Stomach smooth muscle (tissue), 2 donors: Measurements from ENCODE around the gene TMEM54.
"Not testable (repeated sequence)": the region's sequence is repeated elsewhere in the genome, so short reads cannot be mapped to it uniquely, and the experiment has no call there.

ENCODE experiments used
- H3K27ac ChIP-seq: one replicate; pipeline ENCODE4 v1.7.0; 2013; ENCODE audit warnings: mild to moderate bottlenecking, low read length, inconsistent platforms
- H3K27me3 ChIP-seq, 2 donors: one replicate each; pipeline ENCODE4 v1.7.0; 2013; ENCODE audit warnings: low read length in 2 of 2; ENCODE audit not compliant: insufficient read depth in 2 of 2, control insufficient read depth in 1 of 2
- H3K36me3 ChIP-seq, 2 donors: one replicate each; pipeline ENCODE4 v1.7.0; 2013; ENCODE audit warnings: low read length in 2 of 2; ENCODE audit not compliant: control insufficient read depth in 2 of 2, insufficient read depth in 2 of 2
- H3K4me1 ChIP-seq: one replicate; pipeline ENCODE4 v1.7.0; 2013; ENCODE audit warnings: low read length; ENCODE audit not compliant: control insufficient read depth, insufficient read depth
- H3K4me3 ChIP-seq, 2 donors: one replicate each; pipeline ENCODE4 v1.7.0; 2013; ENCODE audit warnings: low read length in 2 of 2
- H3K9ac ChIP-seq, 2 donors: one replicate each; pipeline ENCODE4 v1.7.0; 2013; ENCODE audit warnings: low read length in 2 of 2, mild to moderate bottlenecking in 1 of 2
- H3K9me3 ChIP-seq, 2 donors: one replicate each; pipeline ENCODE4 v1.7.0; 2013; ENCODE audit warnings: low read length in 2 of 2; ENCODE audit not compliant: control insufficient read depth in 2 of 2
- donor health status: healthy.
- donor health status: Pancreatic carcinoma.

The TMEM54 gene

GRCh38 chr1:32919811-32920733 is 18.9 kb upstream of the TMEM54 start:
- no peak overlapping the region for H3K27ac ChIP-seq
- no peak overlapping the region for H3K9ac ChIP-seq
- peaks cover 6% of the 10 kb centered on the region for H3K4me1 ChIP-seq
- peaks cover 4 to 17% of the 10 kb centered on the region in 2 donors for H3K27me3 ChIP-seq
- H3K9me3 ChIP-seq = no peaks in the 10 kb centered on the region
- no peaks in the 10 kb centered on the region for H3K36me3 ChIP-seq
- no peak overlapping the region for H3K4me3 ChIP-seq

GRCh38 chr1:32918179-32918578 is 17.0 kb upstream of the TMEM54 start:
- H3K4me3 ChIP-seq = no peak overlapping the region

DNA sequence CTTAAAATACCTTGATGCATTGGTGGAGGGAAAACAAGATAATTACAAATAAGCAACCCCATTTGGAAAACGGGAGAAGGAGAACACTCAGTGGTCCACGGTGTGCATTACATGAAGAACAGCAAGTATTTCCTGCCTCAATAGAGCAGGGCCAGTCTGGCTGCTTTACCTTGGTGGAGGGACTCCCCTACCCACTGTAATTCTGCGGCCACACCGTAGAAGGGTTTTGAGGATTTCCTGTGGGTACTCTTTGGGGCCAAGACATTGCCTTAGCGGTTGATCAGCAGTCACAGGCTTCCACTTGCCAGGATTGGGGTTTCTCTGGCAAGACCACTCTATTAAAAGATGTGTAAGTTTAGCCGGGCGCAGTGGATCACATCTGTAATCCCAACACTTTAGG is 16.3 kb upstream of the TMEM54 start:
- H3K27ac ChIP-seq = no peak overlapping the region
- no peak overlapping the region for H3K9ac ChIP-seq
- H3K4me1 ChIP-seq = peaks cover 2% of the 10 kb centered on the region
- no peak overlapping the region for H3K4me3 ChIP-seq
- no peaks in the 10 kb centered on the region for H3K9me3 ChIP-seq
- peaks cover 3 to 7% of the 10 kb centered on the region in 2 donors for H3K27me3 ChIP-seq
- no peaks in the 10 kb centered on the region for H3K36me3 ChIP-seq

More at GRCh38 chr1:32918179-32918578, 17.0 kb upstream of the TMEM54 start:
- no peaks in the 10 kb centered on the region for H3K36me3 ChIP-seq
- no peak overlapping the region for H3K9ac ChIP-seq
- no peak overlapping the region for H3K27ac ChIP-seq
- H3K27me3 ChIP-seq = peaks cover 4 to 12% of the 10 kb centered on the region in 2 donors
- H3K9me3 ChIP-seq = no peaks in the 10 kb centered on the region
- H3K4me1 ChIP-seq = peaks cover 2% of the 10 kb centered on the region

DNA sequence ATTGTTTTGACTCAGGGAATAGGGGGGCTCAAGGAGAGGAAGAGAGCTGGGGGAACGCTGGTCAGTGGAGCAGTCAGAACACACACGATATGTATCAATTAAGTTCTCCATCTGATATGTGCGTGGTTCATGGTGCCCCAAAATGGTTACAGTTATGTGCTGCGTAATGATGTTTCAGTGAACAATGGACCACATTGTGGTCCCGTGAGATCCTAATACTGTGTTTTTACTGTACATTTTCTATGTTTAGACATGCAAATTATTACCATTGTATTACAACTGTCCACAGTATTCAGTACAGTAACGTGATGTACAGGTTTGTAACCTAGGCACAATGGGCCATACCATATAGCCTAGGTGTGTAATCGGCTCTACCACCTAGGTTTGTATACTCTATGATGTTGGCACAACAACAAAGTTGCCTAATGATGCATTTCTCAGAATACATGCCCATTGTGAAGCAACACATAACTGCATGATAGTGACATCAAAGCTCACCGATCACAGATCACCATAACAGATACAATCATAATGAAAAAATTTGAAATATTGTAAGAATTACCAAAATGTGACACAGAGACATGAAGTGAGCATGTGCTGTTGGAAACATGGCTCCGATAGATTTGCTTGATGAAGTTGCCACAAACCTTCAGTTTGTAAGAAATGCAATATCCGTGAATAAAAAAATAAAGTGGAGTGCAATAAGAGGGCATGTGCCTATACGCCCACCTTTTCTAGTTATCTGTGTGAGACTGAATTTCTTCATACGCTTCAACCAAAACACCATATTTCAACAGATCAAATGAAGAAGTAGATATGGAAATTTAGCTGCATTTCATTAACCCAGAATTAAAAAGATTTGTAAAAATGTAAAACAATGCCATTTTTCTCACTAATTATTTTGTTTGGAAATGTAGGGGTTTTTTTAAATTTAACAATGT is 14.8 kb upstream of the TMEM54 start:
- H3K4me1 ChIP-seq = peaks cover 2% of the 10 kb centered on the region
- no peaks in the 10 kb centered on the region for H3K9me3 ChIP-seq
- peaks cover 3 to 6% of the 10 kb centered on the region in 2 donors for H3K27me3 ChIP-seq
- H3K36me3 ChIP-seq = no peaks in the 10 kb centered on the region
- H3K4me3 ChIP-seq = no peak overlapping the region
- no peak overlapping the region for H3K9ac ChIP-seq
- H3K27ac ChIP-seq = no peak overlapping the region

DNA sequence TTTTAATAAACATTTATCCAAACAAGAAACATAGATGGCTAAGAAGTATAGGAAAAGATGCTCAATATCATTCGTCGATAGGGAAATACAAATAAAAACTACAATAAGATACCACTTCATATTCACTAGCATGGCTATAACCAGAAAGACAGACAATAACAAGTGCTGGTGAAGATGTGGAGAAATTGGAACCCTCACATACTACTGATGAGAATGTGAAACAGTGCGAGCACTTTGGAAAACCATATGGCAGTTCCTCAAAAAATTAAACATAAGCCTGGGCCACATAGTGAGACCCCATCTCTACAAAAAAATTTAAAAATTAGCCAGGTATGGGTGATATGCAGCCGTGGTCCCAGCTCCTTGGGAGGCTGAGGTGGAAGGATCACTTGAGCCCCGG is 9.1 kb upstream of the TMEM54 start:
- Histone ChIP-seq H3K36me3 (no peaks in the 10 kb centered on the region), H3K9ac (no peak overlapping the region), H3K9me3 (no peaks in the 10 kb centered on the region), H3K4me1 (no peaks in the 10 kb centered on the region), H3K27ac (no peak overlapping the region), H3K4me3 (no peak overlapping the region), H3K27me3 (no peaks in the 10 kb centered on the region)

DNA sequence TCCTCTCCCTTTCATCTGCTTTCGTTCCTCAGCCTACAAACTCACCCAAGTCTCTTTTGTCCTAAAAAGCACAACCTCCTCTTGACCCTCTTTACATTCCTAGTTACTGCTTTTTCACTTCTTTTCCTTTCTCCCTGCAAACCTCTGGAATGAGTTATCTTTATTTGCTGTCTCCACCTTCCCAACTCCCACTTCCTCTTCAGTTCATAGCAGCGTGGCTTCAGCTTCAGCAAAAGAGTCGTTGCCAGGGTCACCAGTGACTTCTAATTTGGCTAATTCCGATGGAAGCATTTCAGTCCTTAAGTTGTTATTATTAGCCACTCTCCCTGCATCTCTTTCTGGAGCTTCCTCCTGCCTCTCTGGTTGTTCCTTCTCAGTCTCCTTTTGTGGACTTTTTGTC is 6.2 kb upstream of the TMEM54 start:
- H3K27ac ChIP-seq = no peak overlapping the region
- peaks cover 0 to 1% of the 10 kb centered on the region in 2 donors for H3K27me3 ChIP-seq
- H3K9ac ChIP-seq = no peak overlapping the region
- H3K36me3 ChIP-seq = no peaks in the 10 kb centered on the region
- H3K4me1 ChIP-seq = no peaks in the 10 kb centered on the region
- no peaks in the 10 kb centered on the region for H3K9me3 ChIP-seq
- no peak overlapping the region for H3K4me3 ChIP-seq

DNA sequence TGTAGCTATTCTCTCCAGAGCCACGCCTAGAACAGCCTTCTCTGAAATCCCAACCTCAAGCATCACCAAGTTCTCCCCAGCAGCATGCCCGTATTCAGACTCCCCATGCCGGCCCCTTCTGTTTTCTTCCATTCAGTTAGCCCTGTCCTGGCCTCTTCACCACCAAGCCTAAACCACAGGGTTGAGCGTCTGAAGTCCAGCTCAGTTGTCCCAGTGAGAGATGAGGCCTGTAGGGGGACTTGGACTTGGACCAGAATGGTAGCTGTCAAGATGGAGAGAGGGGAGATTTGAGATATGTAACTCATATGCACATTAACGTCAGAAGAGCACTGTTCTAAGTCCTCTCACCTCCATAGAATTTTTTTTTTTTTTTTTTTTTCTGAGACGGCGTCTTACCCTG is 5.5 kb upstream of the TMEM54 start:
- Histone ChIP-seq H3K9me3 (no peaks in the 10 kb centered on the region), H3K27ac (no peak overlapping the region), H3K36me3 (no peaks in the 10 kb centered on the region), H3K9ac (no peak overlapping the region), H3K4me1 (peaks cover 1% of the 10 kb centered on the region), H3K4me3 (no peak overlapping the region), H3K27me3 (peaks cover 0 to 3% of the 10 kb centered on the region in 2 donors)

DNA sequence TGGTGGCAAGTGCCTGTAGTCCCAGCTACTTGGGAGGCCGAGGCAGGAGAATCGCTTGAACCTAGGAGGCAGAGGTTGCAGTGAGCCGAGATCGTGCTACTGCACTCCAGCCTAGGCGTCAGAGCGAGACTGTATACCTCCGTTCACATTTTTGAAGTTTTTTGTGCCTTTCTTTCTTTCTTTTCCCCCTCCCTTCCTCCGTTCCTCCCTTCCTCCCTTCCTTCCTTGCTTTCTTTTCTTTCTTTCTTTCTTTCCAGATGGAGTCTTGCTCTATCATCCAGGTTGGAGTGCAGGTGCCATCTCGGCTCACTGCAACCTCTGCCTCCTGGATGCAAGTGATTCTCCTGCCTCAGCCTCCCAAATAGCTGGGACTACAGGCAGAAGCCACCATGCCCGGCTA is 4.4 kb upstream of the TMEM54 start:
- H3K4me1 ChIP-seq, H3K36me3 ChIP-seq, H3K27me3 ChIP-seq, H3K4me3 ChIP-seq, H3K9me3 ChIP-seq, H3K27ac ChIP-seq, H3K9ac ChIP-seq: not testable (repeated sequence)

DNA sequence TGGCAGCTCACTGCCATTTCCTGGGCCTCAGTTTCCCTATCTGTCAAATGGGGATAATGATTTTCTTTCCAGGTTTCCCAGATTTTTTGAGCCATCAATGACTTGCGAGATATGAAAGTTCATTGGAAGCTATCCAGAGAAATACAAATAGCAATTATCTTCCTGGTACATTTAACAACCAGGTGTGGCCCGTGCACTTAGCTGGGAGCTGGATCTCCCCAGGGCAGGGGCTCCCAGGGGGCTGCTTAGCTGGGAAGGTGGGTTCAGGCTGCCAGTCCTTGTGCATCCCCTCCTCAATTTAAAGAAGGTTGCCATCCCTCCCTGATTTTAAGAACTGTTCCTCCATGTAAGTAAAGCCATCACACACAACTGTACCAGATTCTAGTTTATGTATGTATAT is 3.6 kb upstream of the TMEM54 start:
- H3K36me3 ChIP-seq = no peaks in the 10 kb centered on the region
- peaks cover 0 to 3% of the 10 kb centered on the region in 2 donors for H3K27me3 ChIP-seq
- H3K27ac ChIP-seq = no peak overlapping the region
- H3K9ac ChIP-seq = no peak overlapping the region
- no peaks in the 10 kb centered on the region for H3K9me3 ChIP-seq
- H3K4me1 ChIP-seq = peaks cover 13% of the 10 kb centered on the region
- H3K4me3 ChIP-seq = no peak overlapping the region

DNA sequence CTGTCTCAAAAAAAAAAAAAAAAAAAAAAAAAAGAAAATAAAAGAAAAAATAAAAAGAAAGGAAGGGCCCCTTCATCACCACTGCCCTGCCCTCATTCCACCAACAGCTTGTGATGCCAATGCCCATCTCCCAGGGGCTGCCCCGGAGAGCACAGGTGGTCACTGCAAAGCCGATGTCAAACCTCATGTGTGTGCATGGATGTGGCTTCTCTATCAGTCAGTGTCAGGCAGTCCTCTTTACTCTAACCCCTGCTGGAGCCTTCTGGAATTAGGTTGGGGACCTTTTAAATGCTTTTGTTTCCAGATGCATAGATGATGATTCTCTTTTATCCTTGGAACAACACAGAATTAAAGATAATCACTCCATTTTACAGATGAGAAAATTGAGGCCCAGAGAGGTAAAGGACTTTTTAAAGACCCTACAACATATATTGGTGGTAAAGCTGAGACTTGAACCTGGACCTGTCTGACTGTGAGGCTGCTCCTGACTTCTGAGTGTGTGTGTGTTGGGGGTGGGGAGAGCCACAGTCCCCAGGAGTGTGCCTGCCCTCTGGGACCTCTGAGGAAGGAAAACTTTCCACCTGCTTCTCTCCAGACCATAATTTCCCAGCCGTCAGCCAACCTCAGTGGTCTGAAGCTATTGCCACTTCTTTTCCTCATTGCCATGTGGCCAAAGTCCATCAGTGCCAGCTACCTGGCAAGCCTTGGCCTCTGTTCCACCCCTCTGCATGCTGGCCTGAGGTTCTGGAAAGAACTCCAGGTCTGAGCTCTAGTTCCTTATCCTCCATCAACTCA is 3.0 kb upstream of the TMEM54 start:
- Histone ChIP-seq H3K4me1 (peaks cover 13% of the 10 kb centered on the region), H3K27me3 (peaks cover 0 to 3% of the 10 kb centered on the region in 2 donors), H3K9ac (no peak overlapping the region), H3K36me3 (no peaks in the 10 kb centered on the region), H3K9me3 (no peaks in the 10 kb centered on the region), H3K4me3 (no peak overlapping the region), H3K27ac (no peak overlapping the region)
